Esophagus squamous epithelium (tissue), 5 donors: ENCODE data around the gene C2orf74. TPM values are rescaled to one million over a fixed set of nuclear protein-coding genes. Genes with fewer than 3 reads are reported as not detected.
"Not testable (repeated sequence)": the region's sequence is repeated elsewhere in the genome, so short reads cannot be mapped to it uniquely, and the experiment has no call there.

Experiments used
- DNase-seq: peaks from one replicate; lab custom pipeline; 2025; lab: John Stamatoyannopoulos, UW
- H3K27ac ChIP-seq, 4 donors: fragments of 200-600 bp; sonication (generic); one replicate each; pipeline ENCODE4 v1.5.1; 2016 to 2019; ENCODE audit warnings: mild to moderate bottlenecking in 1 of 4
- H3K27me3 ChIP-seq, 4 donors: fragments of 200-600 bp; sonication (generic); 1 replicate in 3 of 4; 2 replicates in 1 of 4; pipeline versions ENCODE4 v1.5.1 to v1.6.0; 2017 to 2021; ENCODE audit warnings: antibody characterized with exemption in 1 of 4
- H3K36me3 ChIP-seq, 3 donors: fragments of 200-600 bp; sonication (generic); one replicate each; pipeline ENCODE4 v1.5.1; 2016 to 2019
- H3K4me1 ChIP-seq, 3 donors: fragments of 200-600 bp; sonication (generic); one replicate each; pipeline ENCODE4 v1.5.1; 2017 to 2019
- H3K4me3 ChIP-seq, 4 donors: fragments of 200-600 bp; sonication (generic); 1 replicate in 3 of 4; 2 replicates in 1 of 4; pipeline ENCODE4 v1.5.1; 2016 to 2019; ENCODE audit warnings: mild to moderate bottlenecking in 2 of 4, moderate library complexity in 1 of 4
- H3K9me3 ChIP-seq, 3 donors: fragments of 200-600 bp; sonication (generic); one replicate each; pipeline ENCODE4 v1.5.1; 2016 to 2019
- CTCF ChIP-seq, 6 experiments: fragments of 450-650 bp in 4 of 6; fragments of 200-600 bp in 2 of 6; sonication (generic) in 2 of 6; IDR thresholded peaks; one replicate each; pipeline ENCODE4 v1.5.1; 2016 to 2019; ENCODE audit warnings: antibody characterized with exemption in 6 of 6, mild to moderate bottlenecking in 4 of 6, moderate library complexity in 4 of 6
- POLR2A ChIP-seq, 4 donors: fragments of 450-650 bp; IDR thresholded peaks; one replicate each; pipeline ENCODE4 v1.6.1; 2017; ENCODE audit warnings: antibody characterized with exemption in 4 of 4, mild to moderate bottlenecking in 4 of 4, moderate library complexity in 3 of 4
- WGBS, 2 donors: methylation state at CpG; one replicate each; pipeline ENCODE4 v1.1.5; 2018; 5-methylcytosine and 5-hydroxymethylcytosine counted together
- intact Hi-C: fragments of 100-400 bp; cut with DNase I; formaldehyde crosslinking; loops from one replicate; pipeline ENCODE4 v1.15.0; 2022
- total RNA-seq, 4 donors: library from RNA; depleted of rRNA; stranded (reverse); fragments of >200 nt; gene quantifications; one replicate each; pipeline ENCODE4 v1.1.0, GENCODE V29; 2016
- donor health status: DM: yes; HTN: yes; CAD: no.

C2orf74 gene
- total RNA-seq, 4 donors from 2014 or later, result 3.2 to 15.1 (median 8.7) TPM

DNA sequence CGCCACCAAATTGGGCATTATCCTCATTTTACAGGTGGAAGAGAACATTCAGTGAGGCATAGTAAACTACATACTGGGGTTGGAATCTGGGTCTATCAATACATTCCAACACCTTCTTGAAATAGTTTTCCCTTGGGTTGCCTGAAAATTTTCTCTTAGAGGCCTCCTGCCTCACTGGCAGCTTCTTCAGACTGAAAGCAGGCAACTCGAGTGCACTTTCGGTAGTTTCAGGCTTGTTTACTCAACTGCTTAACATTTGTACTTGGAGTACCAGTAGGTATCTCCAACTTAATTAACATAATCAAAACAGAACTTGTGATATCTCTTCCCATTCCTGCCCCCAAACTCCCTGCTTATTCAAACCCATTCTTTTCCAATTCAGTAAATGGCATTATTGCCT lies 36.2 kb upstream of the C2orf74 start:
- Histone ChIP-seq H3K4me1 (no peaks in the 10 kb centered on the region), H3K9me3 (no peaks in the 10 kb centered on the region), H3K4me3 (no peak overlapping the region), H3K27ac (no peak overlapping the region), H3K36me3 (peaks cover 0 to 15% (median 0%) of the 10 kb centered on the region in 3 donors), H3K27me3 (no peaks in the 10 kb centered on the region)
- TF ChIP-seq CTCF (IDR thresholded peaks at IDR 0.05) (no peak), POLR2A (IDR thresholded peaks at IDR 0.05) (no peak)
- DNase-seq, result no peak
- intact Hi-C loops, result no loop called here
- WGBS, 2 donors, result 93 to 98% methylated on average over 3 of the region's 3 CpGs

- 81 to 93% methylated on average over 4 to 6 of the region's 6 CpGs for WGBS, 2 donors
- H3K4me1 ChIP-seq, H3K9me3 ChIP-seq, H3K4me3 ChIP-seq, H3K36me3 ChIP-seq, DNase-seq, H3K27me3 ChIP-seq, H3K27ac ChIP-seq, intact Hi-C loops: not testable (repeated sequence)
Observed at GRCh38 chr2:61128122-61128521, 33.9 kb upstream of the C2orf74 start.

DNA sequence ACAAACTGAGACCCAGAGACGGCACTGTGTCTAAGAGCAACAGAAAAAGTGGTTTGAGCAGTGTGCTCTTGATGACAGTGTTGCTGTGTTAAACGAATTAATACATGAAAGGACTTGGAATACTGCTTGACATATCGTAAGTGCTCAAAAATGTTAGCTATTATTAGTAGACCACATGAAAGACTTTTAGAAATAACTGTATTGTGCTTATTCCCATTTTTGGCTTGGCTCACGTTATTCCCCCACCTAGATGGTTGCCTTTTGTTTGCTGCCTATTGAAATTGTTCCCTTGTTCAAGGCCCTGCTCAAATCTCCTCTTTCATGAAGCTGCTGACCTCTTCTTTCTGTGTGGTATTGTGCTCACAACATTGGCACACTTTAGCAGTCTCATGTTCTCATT lies 27.8 kb upstream of the C2orf74 start:
- intact Hi-C loops, result no loop called here
- no peak for TF ChIP-seq CTCF (IDR thresholded peaks at IDR 0.05)
- TF ChIP-seq POLR2A (IDR thresholded peaks at IDR 0.05), result no peak
- DNase-seq, result no peak
- Histone ChIP-seq H3K4me1 (no peaks in the 10 kb centered on the region), H3K36me3 (no peaks in the 10 kb centered on the region), H3K27ac (no peak overlapping the region), H3K4me3 (no peak overlapping the region), H3K27me3 (no peaks in the 10 kb centered on the region), H3K9me3 (no peaks in the 10 kb centered on the region)
- WGBS, 2 donors, result 40 to 47% methylated on average over 4 of the region's 4 CpGs

- WGBS, 2 donors, result 11 to 16% methylated on average over 3 of the region's 3 CpGs
- intact Hi-C loops, result no loop called here
- Histone ChIP-seq H3K36me3 (no peaks in the 10 kb centered on the region), H3K27me3 (no peaks in the 10 kb centered on the region), H3K4me3 (no peak overlapping the region), H3K4me1 (no peaks in the 10 kb centered on the region), H3K27ac (no peak overlapping the region), H3K9me3 (no peaks in the 10 kb centered on the region)
- DNase-seq, result no peak
- TF ChIP-seq CTCF (IDR thresholded peaks at IDR 0.05), result peak in 3 of 6 experiments; percentile 5 to 17 (median 12)
- TF ChIP-seq POLR2A (IDR thresholded peaks at IDR 0.05), result no peak
Observed at GRCh38 chr2:61135510-61135909, 26.5 kb upstream of the C2orf74 start.

DNA sequence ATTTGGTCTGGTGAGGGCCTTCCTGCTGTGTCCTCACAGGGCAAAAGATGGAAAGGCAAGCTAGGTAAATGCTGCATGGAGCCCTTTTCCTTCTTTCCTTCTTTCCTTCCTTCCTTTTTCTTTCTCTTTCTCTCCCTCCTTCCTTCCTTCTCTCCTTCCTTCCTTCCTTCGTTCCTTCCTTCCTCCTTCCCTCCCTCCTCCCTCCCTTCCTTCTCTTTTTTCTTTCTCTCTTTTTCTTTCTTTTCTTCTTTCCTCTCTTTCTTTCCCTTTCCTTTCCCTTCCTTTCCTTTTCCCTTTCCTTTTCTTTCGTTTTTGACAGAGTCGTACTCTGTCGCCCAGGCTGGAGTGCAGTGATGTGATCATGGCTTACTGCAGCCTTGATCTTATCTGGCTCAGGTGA lies 23.1 kb upstream of the C2orf74 start:
- Histone ChIP-seq H3K4me3 (no peak overlapping the region), H3K27me3 (no peaks in the 10 kb centered on the region), H3K4me1 (no peaks in the 10 kb centered on the region), H3K9me3 (no peaks in the 10 kb centered on the region), H3K27ac (no peak overlapping the region), H3K36me3 (no peaks in the 10 kb centered on the region)
- intact Hi-C loops, result no loop called here
- DNase-seq, result no peak
- TF ChIP-seq CTCF (IDR thresholded peaks at IDR 0.05) (no peak), POLR2A (IDR thresholded peaks at IDR 0.05) (no peak)
- WGBS, 2 donors, result 83 to 95% methylated on average over 4 of the region's 4 CpGs

GRCh38 chr2:61141151-61141550 lies 20.8 kb upstream of the C2orf74 start:
- peaks cover 6 to 19% (median 7%) of the 10 kb centered on the region in 3 donors for H3K4me1 ChIP-seq
- DNase-seq, result no peak
- H3K9me3 ChIP-seq, result no peaks in the 10 kb centered on the region
- intact Hi-C loops, result no loop called here
- no peak for TF ChIP-seq POLR2A (IDR thresholded peaks at IDR 0.05)
- no peak for TF ChIP-seq CTCF (IDR thresholded peaks at IDR 0.05)
- WGBS, 2 donors, result 88 to 94% methylated on average over 1 of the region's 1 CpG
- no peak overlapping the region for H3K27ac ChIP-seq
- no peaks in the 10 kb centered on the region for H3K36me3 ChIP-seq
- no peaks in the 10 kb centered on the region for H3K27me3 ChIP-seq
- no peak overlapping the region for H3K4me3 ChIP-seq
